ENCODE measurements around the gene SFXN1.

Gene SFXN1

GRCh38 chr5:175457466-175457865 is 20.9 kb upstream of the SFXN1 start:
- intact Hi-C loops (cut with micrococcal nuclease): no loop called here
- Mint-ChIP-seq H3K4me1 (ENCODE audit: low read depth) (no peaks in the 10 kb centered on the region), H3K9me3 (no peaks in the 10 kb centered on the region), H3K27me3 (peaks cover 27% of the 10 kb centered on the region), H3K27ac (no peak overlapping the region), H3K36me3 (ENCODE audit: low read depth) (no peaks in the 10 kb centered on the region), H3K4me3 (no peak overlapping the region)

- Mint-ChIP-seq H3K4me3 (no peak overlapping the region), H3K27me3 (peaks cover 14% of the 10 kb centered on the region), H3K27ac (no peak overlapping the region), H3K9me3 (no peaks in the 10 kb centered on the region), H3K36me3 (ENCODE audit: low read depth) (no peaks in the 10 kb centered on the region), H3K4me1 (ENCODE audit: low read depth) (peaks cover 5% of the 10 kb centered on the region)
- intact Hi-C loops (cut with micrococcal nuclease): no loop called here
Observed at GRCh38 chr5:175460126-175460525, 18.2 kb upstream of the SFXN1 start.

- Mint-ChIP-seq H3K4me1 (ENCODE audit: low read depth) (peaks cover 5% of the 10 kb centered on the region), H3K4me3 (no peak overlapping the region), H3K9me3 (no peaks in the 10 kb centered on the region), H3K36me3 (ENCODE audit: low read depth) (no peaks in the 10 kb centered on the region), H3K27me3 (peaks cover 14% of the 10 kb centered on the region), H3K27ac (no peak overlapping the region)
- intact Hi-C loops (cut with micrococcal nuclease): no loop called here
Observed at GRCh38 chr5:175460552-175460951, 17.8 kb upstream of the SFXN1 start.

GRCh38 chr5:175461370-175461769 is 17.0 kb upstream of the SFXN1 start:
- intact Hi-C loops (cut with micrococcal nuclease): no loop called here
- Mint-ChIP-seq H3K27me3 (peaks cover 13% of the 10 kb centered on the region), H3K27ac (no peak overlapping the region), H3K4me1 (ENCODE audit: low read depth) (peaks cover 5% of the 10 kb centered on the region), H3K36me3 (ENCODE audit: low read depth) (no peaks in the 10 kb centered on the region), H3K9me3 (no peaks in the 10 kb centered on the region), H3K4me3 (no peak overlapping the region)

GRCh38 chr5:175463641-175464040 is 14.7 kb upstream of the SFXN1 start:
- H3K9me3 Mint-ChIP-seq: no peaks in the 10 kb centered on the region
- H3K4me1 Mint-ChIP-seq (ENCODE audit: low read depth): peaks cover 5% of the 10 kb centered on the region
- intact Hi-C loops (cut with micrococcal nuclease): no loop called here

GRCh38 chr5:175464074-175464941 is 14.1 kb upstream of the SFXN1 start:
- no peaks in the 10 kb centered on the region for H3K9me3 Mint-ChIP-seq
- H3K4me3 Mint-ChIP-seq: no peak overlapping the region
- no peak overlapping the region for H3K27ac Mint-ChIP-seq
- no peaks in the 10 kb centered on the region for H3K36me3 Mint-ChIP-seq (ENCODE audit: low read depth)
- intact Hi-C loops (cut with micrococcal nuclease): no loop called here
- H3K4me1 Mint-ChIP-seq (ENCODE audit: low read depth): peaks cover 5% of the 10 kb centered on the region
- H3K27me3 Mint-ChIP-seq: peaks cover 18% of the 10 kb centered on the region

More at GRCh38 chr5:175463641-175464040, 14.7 kb upstream of the SFXN1 start:
- H3K27me3 Mint-ChIP-seq: peaks cover 22% of the 10 kb centered on the region
- no peak overlapping the region for H3K4me3 Mint-ChIP-seq
- no peaks in the 10 kb centered on the region for H3K36me3 Mint-ChIP-seq (ENCODE audit: low read depth)
- H3K27ac Mint-ChIP-seq: no peak overlapping the region

- intact Hi-C loops (cut with micrococcal nuclease): no loop called here
- Mint-ChIP-seq H3K27ac (no peak overlapping the region), H3K9me3 (no peaks in the 10 kb centered on the region), H3K27me3 (peaks cover 18% of the 10 kb centered on the region), H3K4me3 (no peak overlapping the region), H3K4me1 (ENCODE audit: low read depth) (peaks cover 5% of the 10 kb centered on the region), H3K36me3 (ENCODE audit: low read depth) (no peaks in the 10 kb centered on the region)
Observed at GRCh38 chr5:175464942-175465233, 13.5 kb upstream of the SFXN1 start.

- no peak overlapping the region for H3K27ac Mint-ChIP-seq
- H3K4me1 Mint-ChIP-seq (ENCODE audit: low read depth): peaks cover 5% of the 10 kb centered on the region
- no peak overlapping the region for H3K4me3 Mint-ChIP-seq
- H3K36me3 Mint-ChIP-seq (ENCODE audit: low read depth): no peaks in the 10 kb centered on the region
- H3K9me3 Mint-ChIP-seq: no peaks in the 10 kb centered on the region
- H3K27me3 Mint-ChIP-seq: peaks cover 20% of the 10 kb centered on the region
- intact Hi-C loops (cut with micrococcal nuclease): no loop called here
Observed at GRCh38 chr5:175465282-175465681, 13.1 kb upstream of the SFXN1 start.

GRCh38 chr5:175466700-175467318 is 11.6 kb upstream of the SFXN1 start:
- no peaks in the 10 kb centered on the region for H3K36me3 Mint-ChIP-seq (ENCODE audit: low read depth)
- H3K27me3 Mint-ChIP-seq: peaks cover 25% of the 10 kb centered on the region
- intact Hi-C loops (cut with micrococcal nuclease): no loop called here
- H3K4me1 Mint-ChIP-seq (ENCODE audit: low read depth): peaks cover 5% of the 10 kb centered on the region
- no peak overlapping the region for H3K27ac Mint-ChIP-seq
- no peaks in the 10 kb centered on the region for H3K9me3 Mint-ChIP-seq
- H3K4me3 Mint-ChIP-seq: no peak overlapping the region

GRCh38 chr5:175467983-175468690 is 10.2 kb upstream of the SFXN1 start:
- intact Hi-C loops (cut with micrococcal nuclease): no loop called here

GRCh38 chr5:175468892-175469291 is 9.5 kb upstream of the SFXN1 start:
- Mint-ChIP-seq H3K27ac (no peak overlapping the region), H3K36me3 (ENCODE audit: low read depth) (no peaks in the 10 kb centered on the region), H3K4me3 (no peak overlapping the region), H3K4me1 (ENCODE audit: low read depth) (peaks cover 5% of the 10 kb centered on the region), H3K27me3 (peaks cover 33% of the 10 kb centered on the region), H3K9me3 (no peaks in the 10 kb centered on the region)
- intact Hi-C loops (cut with micrococcal nuclease): no loop called here

More at GRCh38 chr5:175467983-175468690, 10.2 kb upstream of the SFXN1 start:
- H3K9me3 Mint-ChIP-seq: no peaks in the 10 kb centered on the region
- no peaks in the 10 kb centered on the region for H3K36me3 Mint-ChIP-seq (ENCODE audit: low read depth)
- peaks cover 5% of the 10 kb centered on the region for H3K4me1 Mint-ChIP-seq (ENCODE audit: low read depth)
- no peak overlapping the region for H3K27ac Mint-ChIP-seq
- peaks cover 29% of the 10 kb centered on the region for H3K27me3 Mint-ChIP-seq
- H3K4me3 Mint-ChIP-seq: no peak overlapping the region

GRCh38 chr5:175469916-175470315 is 8.4 kb upstream of the SFXN1 start:
- H3K36me3 Mint-ChIP-seq (ENCODE audit: low read depth): no peaks in the 10 kb centered on the region
- no peaks in the 10 kb centered on the region for H3K4me1 Mint-ChIP-seq (ENCODE audit: low read depth)
- H3K27me3 Mint-ChIP-seq: peaks cover 37% of the 10 kb centered on the region
- H3K27ac Mint-ChIP-seq: no peak overlapping the region
- intact Hi-C loops (cut with micrococcal nuclease): no loop called here
- no peak overlapping the region for H3K4me3 Mint-ChIP-seq
- H3K9me3 Mint-ChIP-seq: no peaks in the 10 kb centered on the region

- no peaks in the 10 kb centered on the region for H3K36me3 Mint-ChIP-seq (ENCODE audit: low read depth)
- peaks cover 39% of the 10 kb centered on the region for H3K27me3 Mint-ChIP-seq
- no peak overlapping the region for H3K27ac Mint-ChIP-seq
- H3K4me1 Mint-ChIP-seq (ENCODE audit: low read depth): no peaks in the 10 kb centered on the region
- intact Hi-C loops (cut with micrococcal nuclease): no loop called here
- no peaks in the 10 kb centered on the region for H3K9me3 Mint-ChIP-seq
- H3K4me3 Mint-ChIP-seq: no peak overlapping the region
Observed at GRCh38 chr5:175470781-175471180, 7.6 kb upstream of the SFXN1 start.

- Mint-ChIP-seq H3K4me1 (ENCODE audit: low read depth) (no peaks in the 10 kb centered on the region), H3K9me3 (no peaks in the 10 kb centered on the region), H3K36me3 (ENCODE audit: low read depth) (no peaks in the 10 kb centered on the region), H3K4me3 (no peak overlapping the region), H3K27ac (no peak overlapping the region), H3K27me3 (peaks cover 41% of the 10 kb centered on the region)
- intact Hi-C loops (cut with micrococcal nuclease): no loop called here
Observed at GRCh38 chr5:175471196-175471595, 7.2 kb upstream of the SFXN1 start.
